ENCODE results near the gene PADI4.

Gene PADI4

GRCh38 chr1:17282836-17283235 is 25.2 kb upstream of the PADI4 start:
- no peak for DNase-seq

- DNase-seq: no peak
Measured at GRCh38 chr1:17286646-17287045, 21.4 kb upstream of the PADI4 start.

GRCh38 chr1:17287130-17287776 is 20.7 kb upstream of the PADI4 start:
- DNase-seq: no peak

GRCh38 chr1:17289721-17290120 is 18.3 kb upstream of the PADI4 start:
- DNase-seq: no peak

GRCh38 chr1:17290553-17290952 is 17.4 kb upstream of the PADI4 start:
- DNase-seq: no peak

GRCh38 chr1:17292299-17293160 is 15.5 kb upstream of the PADI4 start:
- DNase-seq: no peak

GRCh38 chr1:17293681-17294425 is 14.1 kb upstream of the PADI4 start:
- DNase-seq: no peak

- no peak for DNase-seq
Measured at GRCh38 chr1:17295292-17295691, 12.7 kb upstream of the PADI4 start.

- no peak for DNase-seq
Measured at GRCh38 chr1:17296086-17296485, 11.9 kb upstream of the PADI4 start.

- no peak for DNase-seq
Measured at GRCh38 chr1:17297991-17298390, 10.0 kb upstream of the PADI4 start.

GRCh38 chr1:17301767-17302166 is 6.2 kb upstream of the PADI4 start:
- DNase-seq: no peak

GRCh38 chr1:17304151-17304825 is 3.7 kb upstream of the PADI4 start:
- DNase-seq: no peak

GRCh38 chr1:17304826-17305175 is 3.2 kb upstream of the PADI4 start:
- no peak for DNase-seq

GRCh38 chr1:17305576-17306095 is 2.4 kb upstream of the PADI4 start:
- DNase-seq: no peak

- no peak for DNase-seq
Measured at GRCh38 chr1:17306407-17306806, 1.6 kb upstream of the PADI4 start.

GRCh38 chr1:17306921-17307320 is 1.1 kb upstream of the PADI4 start:
- DNase-seq: no peak

- no peak for DNase-seq
Measured at GRCh38 chr1:17307329-17307728, 668 bp upstream of the PADI4 start.

- DNase-seq: no peak
Measured at GRCh38 chr1:17308593-17308992, 596 bp downstream of the PADI4 start.

- no peak for DNase-seq
Measured at GRCh38 chr1:17309426-17310067, 1.6 kb downstream of the PADI4 start.

- no peak for DNase-seq
Measured at GRCh38 chr1:17310068-17310640, 2.2 kb downstream of the PADI4 start.

GRCh38 chr1:17313530-17314309 is 5.7 kb downstream of the PADI4 start:
- DNase-seq: no peak

Measured in hematopoietic multipotent progenitor cell treated with erythropoietin and hydrocortisone succinate and interleukin-3 and kit ligand, for 8 days (in vitro differentiated cells).